ENCODE data around the gene BCAM. TPM values are rescaled to one million over a fixed set of nuclear protein-coding genes. Genes with fewer than 3 reads are reported as not detected.

Gene BCAM
- total RNA-seq, 1 experiment from 2014 or later: 146 TPM

DNA sequence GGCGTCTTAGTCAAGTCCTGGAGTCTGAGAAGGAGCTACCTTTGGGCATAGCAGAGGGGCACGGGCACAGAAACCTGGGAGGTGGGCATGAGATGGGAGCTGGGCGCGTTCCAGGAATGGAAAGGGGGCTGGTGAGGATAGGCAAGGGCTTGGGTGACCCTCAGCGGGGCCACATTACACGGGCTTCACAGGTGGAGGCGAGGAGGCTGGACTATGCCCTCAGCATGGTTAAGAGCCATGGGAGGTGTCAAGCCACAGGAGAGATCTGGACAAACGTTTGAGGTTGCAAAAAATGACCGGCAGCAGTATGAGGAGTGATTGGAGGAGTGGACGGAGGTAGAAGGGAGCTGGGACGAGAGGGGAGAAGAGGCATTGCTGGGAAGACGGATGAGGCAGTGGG is 58.7 kb downstream of the BCAM start:
- H3F3A ChIP-seq (ENCODE audit: insufficient read depth, low read depth): peaks cover 25% of the 10 kb centered on the region; the same call in 1 of the 2 replicates
- H3K27me3 ChIP-seq (ENCODE audit: insufficient read depth, low read depth): no peaks in the 10 kb centered on the region
- peaks cover 17% of the 10 kb centered on the region for H3K36me3 ChIP-seq (ENCODE audit: low read depth)
- no peak for DNase-seq
- TF ChIP-seq, protein P1, sequence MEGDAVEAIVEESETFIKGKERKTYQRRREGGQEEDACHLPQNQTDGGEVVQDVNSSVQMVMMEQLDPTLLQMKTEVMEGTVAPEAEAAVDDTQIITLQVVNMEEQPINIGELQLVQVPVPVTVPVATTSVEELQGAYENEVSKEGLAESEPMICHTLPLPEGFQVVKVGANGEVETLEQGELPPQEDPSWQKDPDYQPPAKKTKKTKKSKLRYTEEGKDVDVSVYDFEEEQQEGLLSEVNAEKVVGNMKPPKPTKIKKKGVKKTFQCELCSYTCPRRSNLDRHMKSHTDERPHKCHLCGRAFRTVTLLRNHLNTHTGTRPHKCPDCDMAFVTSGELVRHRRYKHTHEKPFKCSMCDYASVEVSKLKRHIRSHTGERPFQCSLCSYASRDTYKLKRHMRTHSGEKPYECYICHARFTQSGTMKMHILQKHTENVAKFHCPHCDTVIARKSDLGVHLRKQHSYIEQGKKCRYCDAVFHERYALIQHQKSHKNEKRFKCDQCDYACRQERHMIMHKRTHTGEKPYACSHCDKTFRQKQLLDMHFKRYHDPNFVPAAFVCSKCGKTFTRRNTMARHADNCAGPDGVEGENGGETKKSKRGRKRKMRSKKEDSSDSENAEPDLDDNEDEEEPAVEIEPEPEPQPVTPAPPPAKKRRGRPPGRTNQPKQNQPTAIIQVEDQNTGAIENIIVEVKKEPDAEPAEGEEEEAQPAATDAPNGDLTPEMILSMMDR (conservative IDR thresholded peaks at IDR 0.05): no peak
- H3K9me3 ChIP-seq (ENCODE audit: insufficient read depth, low read depth): no peaks in the 10 kb centered on the region
- H3K9me2 ChIP-seq (ENCODE audit: insufficient read depth): no peaks in the 10 kb centered on the region
- H3K4me3 ChIP-seq: no peak overlapping the region
- ChIA-PET POLR2A (ENCODE audit: unreplicated experiment) (no interaction called here), CTCF (no interaction called here)
- H4K20me1 ChIP-seq (ENCODE audit: insufficient read depth): peaks cover 15% of the 10 kb centered on the region
- H3K4me1 ChIP-seq (replicated peaks; ENCODE audit: insufficient read depth): no peaks in the 10 kb centered on the region
- no TSS peak for BruUV-seq (replicated peaks)
- H3K27ac ChIP-seq: no peak overlapping the region
- no peaks in the 10 kb centered on the region for H3K79me2 ChIP-seq (ENCODE audit: low read depth)
- H2AFZ ChIP-seq: no peak overlapping the region
- intact Hi-C loops (cut with micrococcal nuclease; ENCODE audit: unreplicated experiment): no loop called here
- no peak overlapping the region for H3K4me2 ChIP-seq

DNA sequence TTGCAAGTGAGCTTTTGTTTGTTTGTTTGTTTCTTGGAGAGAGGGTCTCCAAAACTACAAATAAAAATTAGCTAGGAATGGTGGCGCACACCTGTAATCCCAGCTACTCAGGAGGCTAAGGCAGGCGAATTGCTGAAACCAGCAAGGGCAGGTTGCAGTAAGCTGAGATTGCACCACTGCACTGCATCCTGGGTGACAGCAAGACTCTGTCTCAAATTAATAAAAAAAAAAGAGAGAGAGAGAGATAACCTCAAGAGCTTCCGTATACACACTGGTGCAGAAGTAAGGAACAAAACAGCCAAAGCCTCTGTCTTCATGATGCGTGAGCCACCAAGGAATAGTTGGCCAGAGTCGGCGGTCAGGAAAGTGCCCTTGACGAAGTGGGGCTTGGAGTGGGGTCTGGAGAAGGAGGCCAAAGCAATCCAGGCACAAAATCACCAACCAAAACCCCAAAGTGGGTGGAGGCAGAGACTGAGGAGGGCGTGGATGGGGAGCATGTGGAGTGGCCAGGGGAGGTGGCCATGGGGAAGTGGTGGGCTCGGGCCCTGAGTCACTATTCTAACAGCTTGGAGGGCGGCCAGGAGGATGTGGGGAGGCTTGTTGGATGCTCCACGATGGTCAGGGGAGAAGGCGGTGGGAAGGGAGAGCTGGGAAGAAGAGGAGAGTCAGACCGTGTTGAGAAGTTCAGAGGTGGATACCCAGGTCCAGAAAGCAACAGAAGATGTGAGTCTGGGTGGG is 61.0 kb downstream of the BCAM start:
- no peaks in the 10 kb centered on the region for H3K9me3 ChIP-seq (ENCODE audit: insufficient read depth, low read depth)
- H3K4me2 ChIP-seq: no peak overlapping the region
- peaks cover 43% of the 10 kb centered on the region; the same call in 1 of the 2 replicates for H3F3A ChIP-seq (ENCODE audit: insufficient read depth, low read depth)
- no peaks in the 10 kb centered on the region for H3K27me3 ChIP-seq (ENCODE audit: insufficient read depth, low read depth)
- no peak overlapping the region for H3K27ac ChIP-seq
- H3K9me2 ChIP-seq (ENCODE audit: insufficient read depth): no peaks in the 10 kb centered on the region
- peaks cover 33% of the 10 kb centered on the region for H3K36me3 ChIP-seq (ENCODE audit: low read depth)
- POLR2A ChIA-PET (ENCODE audit: unreplicated experiment): no interaction called here
- peaks cover 11% of the 10 kb centered on the region for H4K20me1 ChIP-seq (ENCODE audit: insufficient read depth)
- CTCF ChIA-PET: interaction anchor here (0.6 to 1.2 kb wide), 2 partner anchors 11 to 314 kb away, joined by 3 to 4 read pairs; no protein-coding TSS in a partner anchor
- H3K4me3 ChIP-seq: no peak overlapping the region
- no TSS peak for BruUV-seq (replicated peaks)
- DNase-seq: no peak
- H2AFZ ChIP-seq: no peak overlapping the region
- intact Hi-C loops (cut with micrococcal nuclease; ENCODE audit: unreplicated experiment): no loop called here
- TF ChIP-seq, protein P1 (conservative IDR thresholded peaks at IDR 0.05): no peak
- TF ChIP-seq EZH2 (IDR thresholded peaks at IDR 0.05; ENCODE audit: low read depth): no peak
- H3K79me2 ChIP-seq (ENCODE audit: low read depth): no peaks in the 10 kb centered on the region
- H3K4me1 ChIP-seq (replicated peaks; ENCODE audit: insufficient read depth): peaks cover 8% of the 10 kb centered on the region

Other genes starting within 250 kb of the BCAM start
- not detected in 2 replicates for gene IGSF23, start 195.5 kb upstream of the BCAM start, total RNA-seq (2021)
- 50.8 and 52.1 TPM in 2 replicates for gene PVR, start 165.2 kb upstream of the BCAM start, total RNA-seq (2021)
- 4.8 and 8.0 TPM in 2 replicates for gene CEACAM19, start 137.6 kb upstream of the BCAM start, total RNA-seq (2021)
- gene CEACAM16, start 110.0 kb upstream of the BCAM start, total RNA-seq (2021): not detected in 2 replicates
- gene BCL3, start 60.4 kb upstream of the BCAM start, total RNA-seq (2021): 36.1 and 38.9 TPM in 2 replicates
- gene CBLC, start 31.2 kb upstream of the BCAM start, total RNA-seq (2021): 53.6 and 68.8 TPM in 2 replicates
- 115 and 136 TPM in 2 replicates for gene NECTIN2, start 37.2 kb downstream of the BCAM start, total RNA-seq (2021)
- gene TOMM40, start 82.2 kb downstream of the BCAM start, total RNA-seq (2021): 83.6 and 86.0 TPM in 2 replicates
- 11.5 and 16.5 TPM in 2 replicates for gene APOE, start 96.7 kb downstream of the BCAM start, total RNA-seq (2021)
- 27.4 and 31.1 TPM in 2 replicates for gene APOC1, start 105.5 kb downstream of the BCAM start, total RNA-seq (2021)
- not detected in 2 replicates for gene APOC4, start 133.1 kb downstream of the BCAM start, total RNA-seq (2021)
- gene APOC2, start 136.9 kb downstream of the BCAM start, total RNA-seq (2021): not detected in 2 replicates
- gene CLPTM1, start 146.3 kb downstream of the BCAM start, total RNA-seq (2021): 98.2 and 111 TPM in 2 replicates
- gene RELB, start 192.4 kb downstream of the BCAM start, total RNA-seq (2021): 5.8 and 10.6 TPM in 2 replicates
- gene CLASRP, start 229.9 kb downstream of the BCAM start, total RNA-seq (2021): 74.1 and 76.8 TPM in 2 replicates